VCaP (cell line): ENCODE measurements around the gene HOXA11.
A peak's percentile ranks its signal among the peaks of the same experiment; 100 is the strongest.

Source experiments
- H3K27ac ChIP-seq: fragments of 450-650 bp; 2 replicates; pipeline ENCODE4 v1.5.1; 2017
- CTCF ChIP-seq: fragments of 450-650 bp; conservative IDR thresholded peaks from 2 replicates; pipeline ENCODE4 v1.5.1; 2017; ENCODE audit warnings: mild to moderate bottlenecking, moderate library complexity

The HOXA11 gene

GRCh38 chr7:27204851-27205322 is 19.9 kb upstream of the HOXA11 start:
- TF ChIP-seq CTCF: no peak

GRCh38 chr7:27203964-27204594 is 19.0 kb upstream of the HOXA11 start:
- no peak for TF ChIP-seq CTCF
- peak overlapping the region; percentile 98 for H3K27ac ChIP-seq

More at GRCh38 chr7:27204851-27205322, 19.9 kb upstream of the HOXA11 start:
- H3K27ac ChIP-seq: peak overlapping the region; percentile 98

- peak overlapping the region; percentile 98 for H3K27ac ChIP-seq
- TF ChIP-seq CTCF: no peak
Measured at GRCh38 chr7:27203365-27203953, 18.4 kb upstream of the HOXA11 start.

- no peak for TF ChIP-seq CTCF
- peak overlapping the region; percentile 98 for H3K27ac ChIP-seq
Measured at GRCh38 chr7:27202862-27203134, 17.8 kb upstream of the HOXA11 start.

GRCh38 chr7:27202018-27202861 is 17.2 kb upstream of the HOXA11 start:
- H3K27ac ChIP-seq: peak overlapping the region; percentile 98
- TF ChIP-seq CTCF: no peak

GRCh38 chr7:27201580-27202017 is 16.6 kb upstream of the HOXA11 start:
- TF ChIP-seq CTCF: no peak
- peak overlapping the region; percentile 98 for H3K27ac ChIP-seq
